PC-9 (cell line): Measurements from ENCODE around the gene TGFB1I1.
"Not testable (repeated sequence)": the region's sequence is repeated elsewhere in the genome, so short reads cannot be mapped to it uniquely, and the experiment has no call there.

ENCODE experiments used
- EZH2 ChIP-seq: fragments of 200-600 bp; sonication (generic); IDR thresholded peaks from 2 replicates; pipeline ENCODE4 v1.8.0; 2017; ENCODE audit warnings: antibody characterized with exemption, low read depth
- TF ChIP-seq, protein P1 (sequence below): fragments of 200-600 bp; sonication (generic); conservative IDR thresholded peaks from 2 replicates; pipeline ENCODE4 v1.6.1; 2017; ENCODE audit warnings: mixed run types, antibody characterized with exemption, mild to moderate bottlenecking, moderate library complexity

- TF ChIP-seq, protein P1, sequence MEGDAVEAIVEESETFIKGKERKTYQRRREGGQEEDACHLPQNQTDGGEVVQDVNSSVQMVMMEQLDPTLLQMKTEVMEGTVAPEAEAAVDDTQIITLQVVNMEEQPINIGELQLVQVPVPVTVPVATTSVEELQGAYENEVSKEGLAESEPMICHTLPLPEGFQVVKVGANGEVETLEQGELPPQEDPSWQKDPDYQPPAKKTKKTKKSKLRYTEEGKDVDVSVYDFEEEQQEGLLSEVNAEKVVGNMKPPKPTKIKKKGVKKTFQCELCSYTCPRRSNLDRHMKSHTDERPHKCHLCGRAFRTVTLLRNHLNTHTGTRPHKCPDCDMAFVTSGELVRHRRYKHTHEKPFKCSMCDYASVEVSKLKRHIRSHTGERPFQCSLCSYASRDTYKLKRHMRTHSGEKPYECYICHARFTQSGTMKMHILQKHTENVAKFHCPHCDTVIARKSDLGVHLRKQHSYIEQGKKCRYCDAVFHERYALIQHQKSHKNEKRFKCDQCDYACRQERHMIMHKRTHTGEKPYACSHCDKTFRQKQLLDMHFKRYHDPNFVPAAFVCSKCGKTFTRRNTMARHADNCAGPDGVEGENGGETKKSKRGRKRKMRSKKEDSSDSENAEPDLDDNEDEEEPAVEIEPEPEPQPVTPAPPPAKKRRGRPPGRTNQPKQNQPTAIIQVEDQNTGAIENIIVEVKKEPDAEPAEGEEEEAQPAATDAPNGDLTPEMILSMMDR, result not testable (repeated sequence)
- TF ChIP-seq EZH2, result not testable (repeated sequence)
These were observed 26.0 kb upstream of the TGFB1I1 start for GRCh38 chr16:31445931-31446330.
